GM10266 (cell line): ENCODE results near the gene AMN.

Experiments
- DNase-seq: peaks from one replicate; pipeline ENCODE4 v3.0.0; 2012; ENCODE audit errors: extremely low spot score
- TF ChIP-seq, protein P1 (sequence below): IDR thresholded peaks from 2 replicates; pipeline ENCODE4 v1.5.1; 2012; ENCODE audit warnings: mild to moderate bottlenecking, low read depth; ENCODE audit not compliant: control insufficient read depth, insufficient read depth; ENCODE audit errors: missing control alignments

AMN gene

DNA sequence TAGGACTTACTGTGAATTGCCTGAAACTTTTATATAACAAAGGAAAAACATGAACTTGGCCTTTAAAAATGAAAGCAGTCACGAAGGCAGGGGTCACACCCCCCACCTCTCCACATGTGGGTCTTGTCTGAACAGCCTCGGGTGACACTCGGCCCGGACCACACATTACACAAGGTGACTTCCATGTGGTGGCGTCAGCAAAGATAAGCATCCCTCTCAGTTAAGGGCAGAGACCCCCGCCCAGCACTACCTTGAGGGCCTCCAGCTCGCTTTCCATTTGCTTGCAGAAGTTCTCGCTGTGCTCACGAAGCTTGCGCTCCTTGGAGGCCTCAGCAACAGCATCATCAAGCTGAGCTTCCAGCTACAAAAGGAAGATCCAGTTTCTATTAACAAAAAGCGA lies 47.4 kb downstream of the AMN start:
- DNase-seq: no peak
- TF ChIP-seq, protein P1, sequence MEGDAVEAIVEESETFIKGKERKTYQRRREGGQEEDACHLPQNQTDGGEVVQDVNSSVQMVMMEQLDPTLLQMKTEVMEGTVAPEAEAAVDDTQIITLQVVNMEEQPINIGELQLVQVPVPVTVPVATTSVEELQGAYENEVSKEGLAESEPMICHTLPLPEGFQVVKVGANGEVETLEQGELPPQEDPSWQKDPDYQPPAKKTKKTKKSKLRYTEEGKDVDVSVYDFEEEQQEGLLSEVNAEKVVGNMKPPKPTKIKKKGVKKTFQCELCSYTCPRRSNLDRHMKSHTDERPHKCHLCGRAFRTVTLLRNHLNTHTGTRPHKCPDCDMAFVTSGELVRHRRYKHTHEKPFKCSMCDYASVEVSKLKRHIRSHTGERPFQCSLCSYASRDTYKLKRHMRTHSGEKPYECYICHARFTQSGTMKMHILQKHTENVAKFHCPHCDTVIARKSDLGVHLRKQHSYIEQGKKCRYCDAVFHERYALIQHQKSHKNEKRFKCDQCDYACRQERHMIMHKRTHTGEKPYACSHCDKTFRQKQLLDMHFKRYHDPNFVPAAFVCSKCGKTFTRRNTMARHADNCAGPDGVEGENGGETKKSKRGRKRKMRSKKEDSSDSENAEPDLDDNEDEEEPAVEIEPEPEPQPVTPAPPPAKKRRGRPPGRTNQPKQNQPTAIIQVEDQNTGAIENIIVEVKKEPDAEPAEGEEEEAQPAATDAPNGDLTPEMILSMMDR: no peak

DNA sequence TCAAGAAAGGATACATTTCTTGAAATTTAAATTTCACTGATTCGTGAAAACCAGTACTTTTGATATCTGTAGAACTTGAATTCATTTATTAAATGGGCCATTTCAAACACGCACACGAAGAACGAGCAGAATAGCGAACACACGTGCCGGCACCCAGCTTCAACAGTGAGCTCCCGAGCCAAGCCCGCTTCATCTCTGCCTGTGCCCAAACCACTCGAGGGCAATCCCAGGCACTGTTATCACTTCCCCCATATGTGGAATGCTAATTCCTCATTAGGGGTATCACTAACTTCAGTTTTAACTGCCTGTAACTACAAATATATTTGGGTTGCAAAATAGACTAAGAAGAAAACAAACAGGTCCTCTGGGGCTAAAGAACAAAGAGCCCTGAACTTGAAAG lies 48.0 kb downstream of the AMN start:
- TF ChIP-seq, protein P1: no peak
- DNase-seq: no peak

DNA sequence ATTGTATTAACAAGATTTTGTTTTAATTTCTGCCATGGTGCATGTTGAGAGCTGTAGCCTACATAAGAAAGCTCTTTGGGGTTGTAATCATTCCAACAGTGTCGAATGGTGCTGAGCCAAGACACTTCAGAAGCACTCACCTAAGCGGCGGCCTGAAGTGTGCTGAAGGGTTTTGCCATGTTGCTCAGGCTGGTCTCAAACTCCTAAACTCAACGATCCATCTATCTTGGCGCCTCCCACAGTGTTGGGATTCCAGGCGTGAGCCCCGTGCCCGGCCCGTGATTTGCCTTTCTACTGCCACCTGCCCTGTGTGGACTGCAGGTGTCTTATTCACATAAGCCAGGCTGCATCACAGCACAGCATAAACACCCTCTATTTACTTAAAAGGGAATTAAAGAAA lies 48.9 kb downstream of the AMN start:
- TF ChIP-seq, protein P1: no peak
- DNase-seq: no peak

DNA sequence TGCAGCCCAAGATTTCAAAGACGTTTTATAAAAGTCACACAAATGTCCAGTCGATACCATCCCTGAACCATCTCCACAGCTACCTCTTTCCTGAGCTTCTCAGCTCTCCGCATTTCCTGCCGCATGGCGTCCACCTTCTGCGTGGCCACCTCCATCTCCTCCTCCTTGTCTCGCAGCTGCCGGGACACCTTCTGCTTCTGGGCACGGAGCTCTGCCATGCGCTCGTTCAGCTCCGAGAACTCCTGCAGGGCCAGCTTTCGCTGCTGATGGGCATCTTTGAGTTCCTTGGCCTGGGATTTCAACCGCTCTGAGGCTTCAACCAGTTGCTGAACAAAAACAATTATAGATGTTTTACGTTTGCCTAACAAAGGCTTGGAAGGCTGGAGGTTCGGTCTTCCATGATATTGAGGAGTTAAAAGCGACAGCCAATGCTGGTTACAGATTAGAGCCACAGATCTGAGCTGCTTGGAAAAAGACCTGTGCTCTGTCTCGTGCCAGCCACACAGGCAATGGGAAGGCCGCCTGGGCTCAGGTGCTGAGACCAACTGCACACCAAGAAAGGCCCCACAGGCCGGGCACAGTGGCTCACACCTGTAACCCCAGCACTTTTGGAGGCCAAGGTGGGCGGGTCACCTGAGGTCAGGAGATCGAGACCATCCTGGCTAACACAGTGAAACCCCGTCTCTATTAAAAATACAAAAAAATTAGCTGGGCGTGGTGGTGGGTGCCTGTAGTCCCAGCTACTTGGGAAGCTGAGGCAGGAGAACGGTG lies 49.6 kb downstream of the AMN start:
- no peak for DNase-seq
- TF ChIP-seq, protein P1: no peak

DNA sequence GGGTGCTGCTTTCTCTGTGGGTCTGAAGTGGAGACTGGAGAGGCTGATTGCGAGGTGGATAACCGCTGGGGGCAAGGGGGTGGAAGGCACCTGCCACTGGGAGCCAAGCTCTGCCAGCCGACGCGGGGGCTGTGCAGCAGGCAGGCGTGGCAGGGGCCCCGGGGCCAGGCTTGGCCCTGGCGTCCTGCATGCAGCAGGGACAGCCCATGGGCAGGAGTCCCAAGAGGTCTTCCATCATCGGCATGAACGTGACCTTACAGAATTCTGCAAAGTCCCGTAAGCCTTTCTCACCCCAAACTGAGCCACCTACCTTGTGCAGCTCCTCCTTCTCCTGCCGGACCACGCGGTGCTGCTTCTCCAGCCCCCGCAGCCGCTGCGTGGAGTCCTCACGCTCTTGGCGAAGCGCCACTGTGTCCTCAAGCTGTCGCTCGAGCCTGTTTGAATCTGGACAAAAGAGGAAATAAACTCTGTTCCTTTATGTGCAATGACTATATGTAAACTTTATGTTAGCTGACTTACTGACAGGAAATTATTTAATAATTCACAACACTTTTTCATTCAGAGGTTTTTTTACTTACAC lies 51.3 kb downstream of the AMN start:
- TF ChIP-seq, protein P1: no peak
- DNase-seq: no peak

DNA sequence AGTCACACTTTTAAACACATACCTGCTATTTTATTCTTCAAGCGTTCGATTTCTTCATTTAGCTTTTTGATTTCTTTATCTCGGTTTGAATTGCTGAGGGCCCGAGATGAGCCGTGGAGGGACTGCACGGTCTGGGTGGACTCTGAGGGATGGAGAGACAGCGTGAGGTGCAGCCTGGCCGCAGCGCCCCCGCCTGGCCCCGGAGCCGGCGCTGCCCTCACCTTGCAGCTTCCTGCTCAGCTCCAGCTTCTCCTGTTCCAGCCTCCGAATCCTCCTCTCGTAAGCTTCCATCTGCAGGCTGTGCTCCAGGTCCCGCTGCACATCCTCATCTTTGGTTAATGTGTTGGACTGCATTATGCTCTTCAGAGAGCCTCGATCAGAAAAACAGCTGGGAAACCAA lies 53.2 kb downstream of the AMN start:
- TF ChIP-seq, protein P1: no peak
- no peak for DNase-seq

DNA sequence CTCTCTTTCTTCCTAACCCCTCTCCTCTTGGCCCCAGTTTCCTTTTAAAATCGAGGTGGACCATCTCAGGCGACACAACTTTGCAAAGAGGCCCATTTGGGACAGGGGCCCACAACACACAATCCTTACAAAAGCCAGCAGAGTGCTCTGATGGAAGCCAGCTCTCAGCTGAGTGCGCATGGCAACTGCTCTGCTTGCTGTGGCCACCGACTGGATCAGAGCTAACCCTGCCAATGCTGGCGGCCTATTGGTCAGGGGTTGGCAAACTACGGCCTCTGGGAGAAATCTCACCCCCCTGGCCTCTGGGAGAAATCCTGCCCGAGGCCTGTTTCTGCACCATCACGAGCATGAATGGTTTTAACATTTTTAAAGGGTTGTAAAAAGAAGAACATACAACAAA lies 55.0 kb downstream of the AMN start:
- TF ChIP-seq, protein P1: no peak
- no peak for DNase-seq
